RWPE1 (cell line): ENCODE measurements around the gene MINDY2.

Source experiments
- CTCF ChIA-PET: fragments of 350-600 bp; sonication (Branson Sonifier 250); formaldehyde crosslinking; extraction: SDS; loops from one replicate; lab custom pipeline; 2021; lab: Yijun Ruan, JAX
- POLR2A ChIA-PET: fragments of 400-600 bp; formaldehyde crosslinking; extraction: SDS; loops from one replicate; lab custom pipeline; 2020; ENCODE audit warnings: antibody characterized with exemption; ENCODE audit not compliant: low non-redundant PET; lab: Yijun Ruan, JAX
- DNase-seq: peaks from one replicate; pipeline ENCODE4 v3.0.0; 2012; ENCODE audit warnings: low spot score
- H3K27ac ChIP-seq: fragments of 450-650 bp; 2 replicates; pipeline ENCODE4 v1.5.1; 2017
- TF ChIP-seq, protein P1 (sequence below): fragments of 450-650 bp; conservative IDR thresholded peaks from 2 replicates; pipeline ENCODE4 v1.5.1; 2017; ENCODE audit warnings: low read depth, mild to moderate bottlenecking

Gene MINDY2

GRCh38 chr15:58770857-58771620 lies at the start of gene MINDY2:
TSS of gene MINDY2 (plus strand) at chr15:58771302. CDS start at chr15:58771396, 94 bp downstream.
- H3K27ac ChIP-seq: peak within 1 kb of the TSS; percentile 96
- CTCF ChIA-PET: interaction anchor here (0.6 to 1.4 kb wide), 7 partner anchors 21 to 878 kb away, joined by 3 to 10 read pairs (median 4); no protein-coding TSS in a partner anchor
- TF ChIP-seq, protein P1, sequence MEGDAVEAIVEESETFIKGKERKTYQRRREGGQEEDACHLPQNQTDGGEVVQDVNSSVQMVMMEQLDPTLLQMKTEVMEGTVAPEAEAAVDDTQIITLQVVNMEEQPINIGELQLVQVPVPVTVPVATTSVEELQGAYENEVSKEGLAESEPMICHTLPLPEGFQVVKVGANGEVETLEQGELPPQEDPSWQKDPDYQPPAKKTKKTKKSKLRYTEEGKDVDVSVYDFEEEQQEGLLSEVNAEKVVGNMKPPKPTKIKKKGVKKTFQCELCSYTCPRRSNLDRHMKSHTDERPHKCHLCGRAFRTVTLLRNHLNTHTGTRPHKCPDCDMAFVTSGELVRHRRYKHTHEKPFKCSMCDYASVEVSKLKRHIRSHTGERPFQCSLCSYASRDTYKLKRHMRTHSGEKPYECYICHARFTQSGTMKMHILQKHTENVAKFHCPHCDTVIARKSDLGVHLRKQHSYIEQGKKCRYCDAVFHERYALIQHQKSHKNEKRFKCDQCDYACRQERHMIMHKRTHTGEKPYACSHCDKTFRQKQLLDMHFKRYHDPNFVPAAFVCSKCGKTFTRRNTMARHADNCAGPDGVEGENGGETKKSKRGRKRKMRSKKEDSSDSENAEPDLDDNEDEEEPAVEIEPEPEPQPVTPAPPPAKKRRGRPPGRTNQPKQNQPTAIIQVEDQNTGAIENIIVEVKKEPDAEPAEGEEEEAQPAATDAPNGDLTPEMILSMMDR: peak; percentile 32; the same call in 1 of the 2 replicates
- peak; percentile 94 for DNase-seq
- POLR2A ChIA-PET: interaction anchor here (0.9 to 1.5 kb wide), 5 partner anchors 15 to 543 kb away, joined by 3 to 6 read pairs (median 4); partner anchors contain the start of gene ADAM10

DNA sequence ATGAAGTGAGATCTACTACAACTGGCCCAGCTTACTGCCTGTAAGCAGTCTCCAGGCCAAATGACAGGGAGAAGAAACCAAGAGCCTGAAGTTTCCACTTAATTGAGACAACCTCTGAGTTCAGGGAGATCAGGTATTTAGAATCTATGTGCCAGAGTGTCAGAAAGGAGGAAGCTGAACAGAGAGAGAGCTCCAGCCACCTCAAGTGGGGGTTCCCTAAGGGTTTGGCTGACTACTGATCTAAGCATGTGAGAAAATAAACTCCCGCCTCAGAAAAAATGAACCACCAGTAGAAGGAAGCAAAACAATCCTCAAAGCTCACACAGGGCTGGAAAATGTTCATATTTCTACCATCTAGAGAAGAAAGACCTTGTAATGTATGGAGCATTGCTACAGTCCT lies 46.6 kb upstream of the MINDY2 start:
- TF ChIP-seq, protein P1: no peak
- ChIA-PET CTCF (interaction anchor here (0.6 kb wide), 1 partner anchor 22 kb away, joined by 3 read pairs; no protein-coding TSS in a partner anchor), POLR2A (no interaction called here)
- no peak overlapping the region for H3K27ac ChIP-seq
- DNase-seq: no peak

DNA sequence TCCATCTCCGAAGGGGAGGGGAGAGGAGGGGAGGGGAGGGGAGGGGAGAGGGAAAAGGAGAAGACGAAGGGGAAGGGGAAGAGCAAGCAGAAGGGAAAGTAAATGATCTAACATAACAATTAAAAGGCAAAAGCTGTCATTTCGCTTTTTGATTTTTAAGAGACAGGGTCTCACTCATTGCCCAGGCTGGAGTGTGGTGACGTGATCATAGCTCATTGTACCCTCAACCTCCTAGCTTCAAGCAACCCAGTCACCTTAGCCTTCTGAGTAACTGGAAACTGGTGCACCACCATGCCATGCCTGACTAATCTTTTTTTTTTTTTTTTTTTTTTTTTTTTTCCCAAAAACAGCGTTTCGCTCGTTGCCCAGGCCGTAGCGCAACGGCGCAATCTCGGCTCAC lies 44.2 kb upstream of the MINDY2 start:
- ChIA-PET CTCF (no interaction called here), POLR2A (interaction anchor here (0.7 kb wide), 1 partner anchor 30 kb away, joined by 7 read pairs; no protein-coding TSS in a partner anchor)
- H3K27ac ChIP-seq: no peak overlapping the region; the same call in 1 of the 2 replicates
- TF ChIP-seq, protein P1: no peak
- no peak for DNase-seq

DNA sequence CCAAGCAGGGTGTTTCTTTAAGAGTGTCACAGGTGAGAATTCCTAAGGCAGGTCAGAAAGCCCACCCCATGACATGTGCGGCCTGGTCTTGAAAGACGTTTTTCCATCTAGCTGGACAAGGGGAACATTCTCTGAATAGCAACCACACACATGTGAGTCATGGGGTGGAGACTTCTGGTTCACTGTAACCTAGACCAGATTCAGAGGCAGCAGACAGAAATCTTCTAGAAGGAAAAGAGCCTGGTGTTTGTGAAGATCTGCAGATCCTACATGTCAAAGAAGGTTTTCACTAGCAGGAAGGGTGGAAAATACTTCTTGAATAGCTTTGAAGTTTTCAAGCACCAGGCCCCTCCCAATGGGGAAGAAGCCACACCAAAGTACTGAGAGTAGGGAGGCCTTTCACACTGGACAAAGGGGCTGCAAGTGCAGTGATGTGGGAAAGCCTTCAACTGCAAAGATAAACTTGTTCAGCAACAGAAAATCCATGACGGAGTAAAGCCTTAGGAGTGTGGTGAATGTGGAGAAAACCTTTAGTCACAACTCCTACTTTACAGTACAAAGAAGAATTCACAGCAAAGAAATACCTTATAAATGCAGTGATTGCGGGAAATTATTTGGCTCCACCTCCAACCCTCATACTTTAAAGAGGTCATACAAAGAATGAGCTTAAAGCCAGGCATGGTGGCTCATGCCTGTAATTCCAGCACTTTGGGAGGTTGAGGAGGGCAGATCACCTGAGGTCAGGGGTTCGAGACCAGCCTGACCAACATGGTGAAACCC lies 39.2 kb upstream of the MINDY2 start:
- POLR2A ChIA-PET: no interaction called here
- H3K27ac ChIP-seq: peak overlapping the region; percentile 40
- TF ChIP-seq, protein P1: no peak
- peak; percentile 77 for DNase-seq
- CTCF ChIA-PET: no interaction called here

- TF ChIP-seq, protein P1: no peak
- H3K27ac ChIP-seq: peak overlapping the region; percentile 24; the same call in 1 of the 2 replicates
- DNase-seq: no peak
- ChIA-PET POLR2A (no interaction called here), CTCF (interaction anchor here (0.8 kb wide), 1 partner anchor 9 kb away, joined by 5 read pairs; no protein-coding TSS in a partner anchor)
Measured at GRCh38 chr15:58732625-58733363, 38.3 kb upstream of the MINDY2 start.

- CTCF ChIA-PET: interaction anchor here (0.6 to 1.0 kb wide), 2 partner anchors 14 to 25 kb away, joined by 3 read pairs; no protein-coding TSS in a partner anchor
- H3K27ac ChIP-seq: no peak overlapping the region
- POLR2A ChIA-PET: no interaction called here
- TF ChIP-seq, protein P1: no peak
- peak; percentile 13 for DNase-seq
Measured at GRCh38 chr15:58734859-58735258, 36.2 kb upstream of the MINDY2 start.
